Type B pancreatic cell (in vitro differentiated cells): Measurements from ENCODE around the gene TCP11L1. TPM values are rescaled to one million over a fixed set of nuclear protein-coding genes. Genes with fewer than 3 reads are reported as not detected.
A peak's percentile ranks its signal among the peaks of the same experiment; 100 is the strongest.

Experiments used
- DNase-seq: peaks from one replicate; pipeline ENCODE4 v3.0.0; 2021; ENCODE audit warnings: mixed read lengths; ENCODE audit not compliant: unreplicated experiment; ENCODE audit errors: extremely low spot score
- H3K27ac Mint-ChIP-seq: 2 replicates; pipeline ENCODE4 v1.8.0; 2021; ENCODE audit warnings: mild to moderate bottlenecking, mixed read lengths
- H3K27me3 Mint-ChIP-seq: 2 replicates; pipeline ENCODE4 v1.8.0; 2021; ENCODE audit warnings: mixed read lengths
- H3K36me3 Mint-ChIP-seq: 2 replicates; pipeline ENCODE4 v1.8.0; 2021; ENCODE audit warnings: mixed read lengths
- H3K4me1 Mint-ChIP-seq: one replicate; pipeline ENCODE4 v1.8.0; 2021; ENCODE audit warnings: mixed read lengths; ENCODE audit not compliant: unreplicated experiment
- H3K4me3 Mint-ChIP-seq: 2 replicates; pipeline ENCODE4 v1.8.0; 2021; ENCODE audit warnings: mild to moderate bottlenecking, mixed read lengths
- H3K9me3 Mint-ChIP-seq: 2 replicates; pipeline ENCODE4 v1.8.0; 2021; ENCODE audit warnings: mixed read lengths
- CTCF ChIP-seq: fragments of 200-600 bp; sonication (generic); conservative IDR thresholded peaks from 2 replicates; pipeline ENCODE4 v1.5.0; 2021; ENCODE audit warnings: antibody characterized with exemption, mild to moderate bottlenecking
- total RNA-seq: library from RNA; stranded (reverse); gene quantifications from 2 replicates; pipeline ENCODE4 v1.2.1, GENCODE V29; 2021; ENCODE audit warnings: low replicate concordance

TCP11L1 gene
- total RNA-seq, 1 donor from 2014 or later, result 17.0 TPM

DNA sequence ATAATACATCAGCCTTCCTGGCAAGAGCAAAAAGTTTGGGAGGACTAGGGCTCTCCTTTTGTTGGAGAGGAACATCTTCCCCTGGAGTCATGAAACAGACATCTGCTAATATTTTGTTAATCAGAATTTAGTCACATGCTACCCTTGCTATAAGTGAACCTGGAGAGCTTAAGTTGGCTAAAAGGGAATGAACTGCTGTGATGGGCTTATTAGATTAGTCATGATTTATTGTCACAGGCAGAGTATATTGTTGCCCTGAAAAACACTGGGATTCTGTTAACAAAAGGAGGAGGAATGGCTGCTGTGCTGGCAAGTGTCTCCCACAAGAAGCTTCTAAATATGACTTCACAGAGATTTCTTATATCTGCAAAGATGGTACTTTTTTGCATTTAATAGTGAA, 16.0 kb downstream of the TCP11L1 start:
- Mint-ChIP-seq H3K9me3 (no peaks in the 10 kb centered on the region), H3K4me1 (peaks cover 21% of the 10 kb centered on the region), H3K4me3 (no peak overlapping the region), H3K27ac (no peak overlapping the region), H3K36me3 (peaks cover 10% of the 10 kb centered on the region), H3K27me3 (no peaks in the 10 kb centered on the region)
- no peak for TF ChIP-seq CTCF
- no peak for DNase-seq

DNA sequence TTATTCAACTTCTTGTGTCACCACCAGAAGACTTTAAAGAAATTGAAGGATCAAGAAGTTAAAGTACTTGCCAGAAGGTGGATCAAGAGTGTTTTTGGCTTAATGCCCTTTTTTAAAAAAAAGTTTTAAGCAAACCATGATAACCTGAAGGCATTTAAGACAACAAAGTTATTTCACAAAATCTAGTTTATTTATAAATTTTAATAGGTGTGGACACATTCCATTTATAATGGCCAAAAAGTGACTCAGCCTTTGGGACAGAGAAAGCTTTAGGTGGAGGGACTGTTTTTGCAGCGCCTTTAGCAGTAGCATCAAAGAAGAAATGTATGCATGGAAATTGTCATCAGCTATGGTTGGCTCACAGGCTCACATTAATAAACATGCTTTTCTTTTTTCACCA, 17.9 kb downstream of the TCP11L1 start:
- H3K27me3 Mint-ChIP-seq, result no peaks in the 10 kb centered on the region
- peaks cover 12% of the 10 kb centered on the region for H3K36me3 Mint-ChIP-seq
- H3K4me3 Mint-ChIP-seq, result no peak overlapping the region
- H3K27ac Mint-ChIP-seq, result no peak overlapping the region
- no peak for TF ChIP-seq CTCF
- H3K9me3 Mint-ChIP-seq, result no peaks in the 10 kb centered on the region
- DNase-seq, result no peak
- H3K4me1 Mint-ChIP-seq, result peaks cover 26% of the 10 kb centered on the region

DNA sequence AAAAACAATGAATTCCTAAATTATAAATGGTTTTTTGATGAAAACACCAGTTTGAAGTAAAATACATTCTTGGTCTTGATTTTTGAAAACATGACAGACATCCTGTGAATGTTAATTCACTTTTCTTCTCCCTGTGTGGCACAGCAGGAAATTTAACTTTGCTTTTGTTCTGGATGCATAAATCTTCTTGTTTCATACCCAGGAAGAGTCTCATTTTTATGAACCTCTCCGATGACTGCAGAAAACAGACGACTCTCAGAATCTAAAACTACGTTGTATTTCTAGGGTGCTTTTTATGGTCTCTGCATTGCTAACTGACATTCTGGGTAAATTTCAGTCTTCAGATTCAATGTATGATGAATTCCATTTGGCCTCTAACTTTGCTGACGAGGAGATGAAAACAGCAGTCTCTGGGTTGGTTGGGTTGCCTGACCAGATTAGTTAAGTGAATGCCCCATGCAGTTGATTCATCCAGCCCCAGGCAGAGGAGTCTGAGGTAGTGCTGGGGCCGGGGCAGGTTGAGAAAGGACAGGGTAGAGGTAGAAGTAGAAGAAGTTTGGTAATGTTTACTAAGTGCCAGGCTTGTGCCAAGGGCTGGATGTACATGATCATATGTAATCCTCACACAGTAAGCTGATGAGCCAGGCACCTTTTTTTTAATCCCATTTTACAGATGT, 20.1 kb downstream of the TCP11L1 start:
- H3K4me3 Mint-ChIP-seq, result no peak overlapping the region
- no peak for DNase-seq
- H3K9me3 Mint-ChIP-seq, result no peaks in the 10 kb centered on the region
- peaks cover 16% of the 10 kb centered on the region for H3K36me3 Mint-ChIP-seq
- H3K27me3 Mint-ChIP-seq, result no peaks in the 10 kb centered on the region
- peak overlapping the region; percentile 81 for H3K27ac Mint-ChIP-seq
- TF ChIP-seq CTCF, result no peak
- H3K4me1 Mint-ChIP-seq, result peaks cover 29% of the 10 kb centered on the region

GRCh38 chr11:33060271-33060670, 20.9 kb downstream of the TCP11L1 start:
- peaks cover 18% of the 10 kb centered on the region for H3K36me3 Mint-ChIP-seq
- no peak overlapping the region for H3K4me3 Mint-ChIP-seq
- H3K27me3 Mint-ChIP-seq, result no peaks in the 10 kb centered on the region
- peak overlapping the region; percentile 81 for H3K27ac Mint-ChIP-seq
- no peak for TF ChIP-seq CTCF
- H3K9me3 Mint-ChIP-seq, result no peaks in the 10 kb centered on the region
- no peak for DNase-seq
- peaks cover 24% of the 10 kb centered on the region for H3K4me1 Mint-ChIP-seq

- no peaks in the 10 kb centered on the region for H3K9me3 Mint-ChIP-seq
- peak overlapping the region; percentile 67 for H3K27ac Mint-ChIP-seq
- H3K36me3 Mint-ChIP-seq, result peaks cover 22% of the 10 kb centered on the region
These were observed 22.8 kb downstream of the TCP11L1 start for GRCh38 chr11:33062137-33062536.

More at GRCh38 chr11:33062137-33062536, 22.8 kb downstream of the TCP11L1 start:
- no peaks in the 10 kb centered on the region for H3K27me3 Mint-ChIP-seq
- H3K4me3 Mint-ChIP-seq, result no peak overlapping the region
- TF ChIP-seq CTCF, result no peak
- DNase-seq, result no peak
- H3K4me1 Mint-ChIP-seq, result peaks cover 22% of the 10 kb centered on the region
